WI38 (cell line): ENCODE results near the gene EGFR.

Source experiments
- H3K4me3 ChIP-seq: 2 replicates; pipeline ENCODE4 v1.5.1; 2011; ENCODE audit warnings: low read depth, mild to moderate bottlenecking, control low read depth, low read length
- CTCF ChIP-seq: IDR thresholded peaks from 2 replicates; pipeline ENCODE4 v1.5.1; 2012; ENCODE audit warnings: low read depth, mild to moderate bottlenecking, control low read depth, low read length

The EGFR gene

GRCh38 chr7:55252386-55252785 lies 233.6 kb downstream of the EGFR start:
- no peak for TF ChIP-seq CTCF
- no peak overlapping the region for H3K4me3 ChIP-seq

GRCh38 chr7:55253188-55253587 lies 234.4 kb downstream of the EGFR start:
- no peak for TF ChIP-seq CTCF
- no peak overlapping the region for H3K4me3 ChIP-seq

- no peak for TF ChIP-seq CTCF
These were observed 235.4 kb downstream of the EGFR start for GRCh38 chr7:55254242-55254595.

GRCh38 chr7:55254596-55255495 lies 236.0 kb downstream of the EGFR start:
- peak overlapping the region; percentile 68 for H3K4me3 ChIP-seq
- TF ChIP-seq CTCF = peak; percentile 76

More at GRCh38 chr7:55254242-55254595, 235.4 kb downstream of the EGFR start:
- peak overlapping the region; percentile 68 for H3K4me3 ChIP-seq

GRCh38 chr7:55255496-55256445 lies 237.0 kb downstream of the EGFR start:
- TF ChIP-seq CTCF = peak; percentile 93
- H3K4me3 ChIP-seq = peak overlapping the region; percentile 68

GRCh38 chr7:55258631-55259030 lies 239.8 kb downstream of the EGFR start:
- no peak for TF ChIP-seq CTCF
- no peak overlapping the region for H3K4me3 ChIP-seq

- no peak for TF ChIP-seq CTCF
These were observed 241.4 kb downstream of the EGFR start for GRCh38 chr7:55260171-55260570.

More at GRCh38 chr7:55260171-55260570, 241.4 kb downstream of the EGFR start:
- H3K4me3 ChIP-seq = no peak overlapping the region
